SIG-M5 (cell line): Measurements from ENCODE around the gene WWC1.
"Not testable (repeated sequence)": the region's sequence is repeated elsewhere in the genome, so short reads cannot be mapped to it uniquely, and the experiment has no call there.

ENCODE experiments used
- DNase-seq: peaks from one replicate; lab custom pipeline; 2025; lab: John Stamatoyannopoulos, UW

WWC1 gene

GRCh38 chr5:168334695-168335094, 43.2 kb downstream of the WWC1 start:
- DNase-seq: no peak

- no peak for DNase-seq
These were observed 45.9 kb downstream of the WWC1 start for GRCh38 chr5:168337361-168337760.

GRCh38 chr5:168339109-168339771, 47.8 kb downstream of the WWC1 start:
- DNase-seq: no peak

- not testable (repeated sequence) for DNase-seq
These were observed 48.3 kb downstream of the WWC1 start for GRCh38 chr5:168339772-168340140.

- DNase-seq: no peak
These were observed 49.0 kb downstream of the WWC1 start for GRCh38 chr5:168340487-168340886.

- no peak for DNase-seq
These were observed 49.7 kb downstream of the WWC1 start for GRCh38 chr5:168341178-168341577.

GRCh38 chr5:168342151-168342825, 50.8 kb downstream of the WWC1 start:
- no peak for DNase-seq

GRCh38 chr5:168342985-168343384, 51.5 kb downstream of the WWC1 start:
- DNase-seq: no peak

GRCh38 chr5:168346417-168346816, 55.0 kb downstream of the WWC1 start:
- no peak for DNase-seq

- DNase-seq: no peak
These were observed 56.1 kb downstream of the WWC1 start for GRCh38 chr5:168347368-168348083.

GRCh38 chr5:168348084-168348414, 56.6 kb downstream of the WWC1 start:
- no peak for DNase-seq

GRCh38 chr5:168350315-168350714, 58.9 kb downstream of the WWC1 start:
- no peak for DNase-seq

GRCh38 chr5:168353216-168353957, 61.9 kb downstream of the WWC1 start:
- DNase-seq: no peak

- no peak for DNase-seq
These were observed 63.0 kb downstream of the WWC1 start for GRCh38 chr5:168354397-168354796.

- DNase-seq: no peak
These were observed 64.7 kb downstream of the WWC1 start for GRCh38 chr5:168356171-168356570.

GRCh38 chr5:168356592-168356991, 65.1 kb downstream of the WWC1 start:
- DNase-seq: no peak

- no peak for DNase-seq
These were observed 66.4 kb downstream of the WWC1 start for GRCh38 chr5:168357876-168358275.

- no peak for DNase-seq
These were observed 68.5 kb downstream of the WWC1 start for GRCh38 chr5:168359820-168360460.

GRCh38 chr5:168360521-168361285, 69.3 kb downstream of the WWC1 start:
- DNase-seq: no peak

GRCh38 chr5:168362097-168362885, 70.8 kb downstream of the WWC1 start:
- no peak for DNase-seq
